ENCODE measurements around the gene ZNF771.

Gene ZNF771

DNA sequence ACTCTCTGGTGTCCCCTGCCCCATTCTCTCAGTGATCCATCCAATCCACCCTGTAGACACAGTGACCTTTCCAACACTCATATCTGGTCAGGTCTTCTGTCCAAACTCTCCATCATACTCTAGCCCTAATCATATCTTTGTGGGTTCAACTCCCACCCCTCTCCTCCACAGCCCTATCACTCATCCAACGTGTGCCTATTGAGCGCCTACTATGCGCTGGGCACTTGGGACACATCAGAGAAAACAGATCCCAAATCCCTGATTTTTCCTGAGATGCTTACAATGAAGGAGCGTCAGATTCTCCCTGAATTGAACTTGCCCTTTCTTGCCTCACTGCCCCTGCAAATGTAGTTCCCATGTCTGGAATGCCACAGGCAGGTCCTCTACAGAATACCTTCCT, 20.6 kb downstream of the ZNF771 start:
- Histone ChIP-seq H3K4me1 (ENCODE audit: control insufficient read depth in 1 of 2, insufficient read depth in 2 of 2, low read length in 2 of 2) (peaks cover 8 to 13% of the 10 kb centered on the region in 2 experiments), H2BK5ac (ENCODE audit: low read depth, low read length, poor library complexity) (no peak overlapping the region), H3K23ac (ENCODE audit: low read length) (no peak overlapping the region), H2AFZ (ENCODE audit: insufficient read depth, low read length, poor library complexity) (no peak overlapping the region), H3K14ac (ENCODE audit: low read length) (no peak overlapping the region), H3K27ac (ENCODE audit: low read depth, low read length) (no peak overlapping the region), H3K79me2 (ENCODE audit: control insufficient read depth, insufficient read depth, low read length, poor library complexity) (peaks cover 3% of the 10 kb centered on the region), H3K4me3 (ENCODE audit: low read depth, low read length) (no peak overlapping the region), H2BK12ac (ENCODE audit: low read length) (no peak overlapping the region), H3K36me3 (ENCODE audit: control insufficient read depth in 1 of 2, insufficient read depth in 2 of 2, low read length in 2 of 2) (peaks cover 19 to 23% of the 10 kb centered on the region in 2 experiments), H3K4ac (ENCODE audit: low read depth, low read length) (no peak overlapping the region), H4K91ac (ENCODE audit: low read depth, low read length) (no peak overlapping the region), H3K18ac (ENCODE audit: low read length) (no peak overlapping the region), H3K9ac (ENCODE audit: low read length) (no peak overlapping the region), H2AK5ac (ENCODE audit: low read length) (no peak overlapping the region), H3K79me1 (ENCODE audit: low read length) (peaks cover 3% of the 10 kb centered on the region), H4K8ac (ENCODE audit: low read depth, low read length) (no peak overlapping the region), H3K27me3 (ENCODE audit: insufficient read depth, low read length) (no peaks in the 10 kb centered on the region), H3K9me3 (ENCODE audit: insufficient read depth, low read depth, low read length) (no peaks in the 10 kb centered on the region), H4K12ac (ENCODE audit: low read depth, low read length) (no peak overlapping the region), H3K4me2 (ENCODE audit: low read length) (no peak overlapping the region), H2BK120ac (ENCODE audit: insufficient read depth, low read length, poor library complexity) (no peak overlapping the region)
- no peak for DNase-seq
- no CpG with 5 or more reads among the region's 4 CpGs for WGBS (ENCODE audit: extremely low coverage, insufficient coverage, insufficient read length)

DNA sequence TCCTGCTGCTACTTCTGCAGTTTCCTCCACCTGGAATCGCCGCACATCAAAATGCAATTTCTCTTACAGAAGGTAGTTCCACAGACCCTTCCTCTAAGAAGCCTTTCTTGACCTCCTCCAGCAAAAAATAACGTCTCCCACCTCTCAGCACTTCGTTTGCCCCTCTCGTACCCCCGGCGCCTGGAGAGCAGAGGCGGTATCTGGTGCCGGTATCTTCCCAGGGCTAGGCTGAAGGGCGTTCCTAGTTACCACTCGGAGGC, 21.9 kb downstream of the ZNF771 start:
- H3K4me2 ChIP-seq (ENCODE audit: low read length): peak overlapping the region; percentile 67

DNA sequence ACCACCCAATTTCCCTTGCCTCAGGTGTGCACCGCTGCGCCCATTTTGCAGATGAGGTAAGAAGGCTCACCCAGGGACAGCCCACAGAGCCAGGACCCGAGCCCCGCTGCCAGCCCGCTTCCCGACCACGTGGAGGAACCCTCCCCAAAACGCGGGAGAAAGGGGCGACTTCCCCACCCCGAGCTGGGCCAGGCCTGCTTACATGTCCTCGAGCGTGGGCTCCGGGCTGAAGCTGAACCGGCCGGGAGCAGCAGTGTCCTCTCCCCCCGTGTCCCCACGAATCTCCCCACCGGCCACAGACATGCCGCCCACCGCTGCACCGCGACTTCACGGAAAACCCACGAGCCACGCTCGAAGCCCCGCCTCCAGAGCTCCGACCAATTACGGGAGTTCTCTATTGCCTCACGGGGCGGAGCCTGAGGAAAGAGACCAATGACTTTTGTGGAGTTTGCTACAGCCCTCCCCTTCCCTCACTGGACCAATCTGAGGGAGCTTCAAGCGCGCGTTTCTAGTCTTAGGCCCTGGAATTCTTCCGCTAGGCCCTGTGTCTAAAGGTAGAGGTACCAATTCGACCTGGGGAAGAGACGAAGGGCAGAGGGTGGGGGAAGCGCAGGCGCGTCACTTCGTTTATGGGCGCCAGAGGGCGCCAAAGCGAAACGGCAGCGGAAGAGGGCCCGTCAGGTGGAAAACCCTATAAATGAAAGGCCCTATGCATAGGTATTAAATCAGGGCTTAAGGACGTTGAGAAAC, 22.4 kb downstream of the ZNF771 start, which contains the start of gene DCTPP1:
DCTPP1 (minus strand) TSS at position 353 of the 750 bp plus-strand sequence; CDS start at position 303, 50 bp downstream.
- H3K14ac ChIP-seq (ENCODE audit: low read length): peak within 1 kb of the TSS; percentile 16
- WGBS (ENCODE audit: extremely low coverage, insufficient coverage, insufficient read length): no CpG with 5 or more reads among the region's 49 CpGs
- H4K91ac ChIP-seq (ENCODE audit: low read depth, low read length): peak within 1 kb of the TSS; percentile 51
- H3K4ac ChIP-seq (ENCODE audit: low read depth, low read length): peak within 1 kb of the TSS; percentile 34
- H4K8ac ChIP-seq (ENCODE audit: low read depth, low read length): peak within 1 kb of the TSS; percentile 86
- H3K79me2 ChIP-seq (ENCODE audit: control insufficient read depth, insufficient read depth, low read length, poor library complexity): peaks cover 3% of the 10 kb centered on the region
- no peaks in the 10 kb centered on the region for H3K27me3 ChIP-seq (ENCODE audit: insufficient read depth, low read length)
- H2BK12ac ChIP-seq (ENCODE audit: low read length): no peak within 1 kb of the TSS
- H4K12ac ChIP-seq (ENCODE audit: low read depth, low read length): peak within 1 kb of the TSS; percentile 85
- H3K18ac ChIP-seq (ENCODE audit: low read length): peak within 1 kb of the TSS; percentile 51
- H3K4me2 ChIP-seq (ENCODE audit: low read length): peak within 1 kb of the TSS; percentile 67
- peaks cover 3% of the 10 kb centered on the region for H3K79me1 ChIP-seq (ENCODE audit: low read length)
- DNase-seq: peak; percentile 99 to 100
- H3K23ac ChIP-seq (ENCODE audit: low read length): no peak within 1 kb of the TSS
- H3K4me3 ChIP-seq (ENCODE audit: low read depth, low read length): peak within 1 kb of the TSS; percentile 92
- peak within 1 kb of the TSS; percentile 93 for H2AFZ ChIP-seq (ENCODE audit: insufficient read depth, low read length, poor library complexity)
- no peak within 1 kb of the TSS for H2BK5ac ChIP-seq (ENCODE audit: low read depth, low read length, poor library complexity)
- no peak within 1 kb of the TSS for H3K27ac ChIP-seq (ENCODE audit: low read depth, low read length)
- H2BK120ac ChIP-seq (ENCODE audit: insufficient read depth, low read length, poor library complexity): no peak within 1 kb of the TSS
- no peaks in the 10 kb centered on the region for H3K9me3 ChIP-seq (ENCODE audit: insufficient read depth, low read depth, low read length)
- H2AK5ac ChIP-seq (ENCODE audit: low read length): peak within 1 kb of the TSS; percentile 13
- peak within 1 kb of the TSS; percentile 49 for H3K9ac ChIP-seq (ENCODE audit: low read length)
- H3K4me1 ChIP-seq (ENCODE audit: control insufficient read depth in 1 of 2, insufficient read depth in 2 of 2, low read length in 2 of 2): peaks cover 8 to 13% of the 10 kb centered on the region in 2 experiments
- peaks cover 5 to 8% of the 10 kb centered on the region in 2 experiments for H3K36me3 ChIP-seq (ENCODE audit: control insufficient read depth in 1 of 2, insufficient read depth in 2 of 2, low read length in 2 of 2)

More for the DNA sequence above, 21.9 kb downstream of the ZNF771 start:
- peak overlapping the region; percentile 19 for H3K18ac ChIP-seq (ENCODE audit: low read length)
- H2AK5ac ChIP-seq (ENCODE audit: low read length): peak overlapping the region; percentile 13
- no peak for DNase-seq
- H2BK5ac ChIP-seq (ENCODE audit: low read depth, low read length, poor library complexity): no peak overlapping the region
- peak overlapping the region; percentile 34 for H3K4ac ChIP-seq (ENCODE audit: low read depth, low read length)
- H3K79me2 ChIP-seq (ENCODE audit: control insufficient read depth, insufficient read depth, low read length, poor library complexity): peaks cover 3% of the 10 kb centered on the region
- no peak overlapping the region for H2BK12ac ChIP-seq (ENCODE audit: low read length)
- H3K4me3 ChIP-seq (ENCODE audit: low read depth, low read length): peak overlapping the region; percentile 92
- no peaks in the 10 kb centered on the region for H3K9me3 ChIP-seq (ENCODE audit: insufficient read depth, low read depth, low read length)
- peak overlapping the region; percentile 61 for H4K12ac ChIP-seq (ENCODE audit: low read depth, low read length)
- H3K36me3 ChIP-seq (ENCODE audit: control insufficient read depth in 1 of 2, insufficient read depth in 2 of 2, low read length in 2 of 2): peaks cover 9 to 11% of the 10 kb centered on the region in 2 experiments
- H3K14ac ChIP-seq (ENCODE audit: low read length): peak overlapping the region; percentile 16
- peak overlapping the region; percentile 93 for H2AFZ ChIP-seq (ENCODE audit: insufficient read depth, low read length, poor library complexity)
- H3K27me3 ChIP-seq (ENCODE audit: insufficient read depth, low read length): no peaks in the 10 kb centered on the region
- H3K27ac ChIP-seq (ENCODE audit: low read depth, low read length): no peak overlapping the region
- H3K79me1 ChIP-seq (ENCODE audit: low read length): peaks cover 3% of the 10 kb centered on the region
- peaks cover 8 to 13% of the 10 kb centered on the region in 2 experiments for H3K4me1 ChIP-seq (ENCODE audit: control insufficient read depth in 1 of 2, insufficient read depth in 2 of 2, low read length in 2 of 2)
- H4K91ac ChIP-seq (ENCODE audit: low read depth, low read length): peak overlapping the region; percentile 15
- no peak overlapping the region for H3K9ac ChIP-seq (ENCODE audit: low read length)
- H2BK120ac ChIP-seq (ENCODE audit: insufficient read depth, low read length, poor library complexity): no peak overlapping the region
- H3K23ac ChIP-seq (ENCODE audit: low read length): no peak overlapping the region
- peak overlapping the region; percentile 80 for H4K8ac ChIP-seq (ENCODE audit: low read depth, low read length)
- WGBS (ENCODE audit: extremely low coverage, insufficient coverage, insufficient read length): no CpG with 5 or more reads among the region's 11 CpGs

- peak overlapping the region; percentile 63 for H3K4me2 ChIP-seq (ENCODE audit: low read length)
- no peaks in the 10 kb centered on the region for H3K9me3 ChIP-seq (ENCODE audit: insufficient read depth, low read depth, low read length)
- H3K14ac ChIP-seq (ENCODE audit: low read length): peak overlapping the region; percentile 9
- H2AK5ac ChIP-seq (ENCODE audit: low read length): no peak overlapping the region
- H3K27me3 ChIP-seq (ENCODE audit: insufficient read depth, low read length): no peaks in the 10 kb centered on the region
- H2AFZ ChIP-seq (ENCODE audit: insufficient read depth, low read length, poor library complexity): peak overlapping the region; percentile 33
- DNase-seq: no peak
- H3K4ac ChIP-seq (ENCODE audit: low read depth, low read length): no peak overlapping the region
- H3K4me3 ChIP-seq (ENCODE audit: low read depth, low read length): no peak overlapping the region
- H4K12ac ChIP-seq (ENCODE audit: low read depth, low read length): peak overlapping the region; percentile 85
- H3K23ac ChIP-seq (ENCODE audit: low read length): no peak overlapping the region
- peak overlapping the region; percentile 86 for H4K8ac ChIP-seq (ENCODE audit: low read depth, low read length)
- no peak overlapping the region for H2BK120ac ChIP-seq (ENCODE audit: insufficient read depth, low read length, poor library complexity)
- H3K79me2 ChIP-seq (ENCODE audit: control insufficient read depth, insufficient read depth, low read length, poor library complexity): peaks cover 3% of the 10 kb centered on the region
- peaks cover 5 to 8% of the 10 kb centered on the region in 2 experiments for H3K36me3 ChIP-seq (ENCODE audit: control insufficient read depth in 1 of 2, insufficient read depth in 2 of 2, low read length in 2 of 2)
- no peak overlapping the region for H2BK12ac ChIP-seq (ENCODE audit: low read length)
- peak overlapping the region; percentile 51 for H4K91ac ChIP-seq (ENCODE audit: low read depth, low read length)
- no peak overlapping the region for H2BK5ac ChIP-seq (ENCODE audit: low read depth, low read length, poor library complexity)
- H3K4me1 ChIP-seq (ENCODE audit: control insufficient read depth in 1 of 2, insufficient read depth in 2 of 2, low read length in 2 of 2): peaks cover 8 to 13% of the 10 kb centered on the region in 2 experiments
- no peak overlapping the region for H3K18ac ChIP-seq (ENCODE audit: low read length)
- no CpG with 5 or more reads among the region's 19 CpGs for WGBS (ENCODE audit: extremely low coverage, insufficient coverage, insufficient read length)
- H3K27ac ChIP-seq (ENCODE audit: low read depth, low read length): no peak overlapping the region
- H3K9ac ChIP-seq (ENCODE audit: low read length): no peak overlapping the region
- H3K79me1 ChIP-seq (ENCODE audit: low read length): peaks cover 3% of the 10 kb centered on the region
Observed at GRCh38 chr16:30430428-30430970, 23.1 kb downstream of the ZNF771 start.

All from trophoblast cell (in vitro differentiated cells and primary cell).